Islet precursor cell (in vitro differentiated cells): ENCODE results near the gene SNTG2.
A peak's percentile ranks its signal among the peaks of the same experiment; 100 is the strongest.
"Not testable (repeated sequence)": the region's sequence is repeated elsewhere in the genome, so short reads cannot be mapped to it uniquely, and the experiment has no call there.

Experiments used
- DNase-seq: peaks from one replicate; pipeline ENCODE4 v3.0.0-alpha.2; 2018

SNTG2 gene

DNA sequence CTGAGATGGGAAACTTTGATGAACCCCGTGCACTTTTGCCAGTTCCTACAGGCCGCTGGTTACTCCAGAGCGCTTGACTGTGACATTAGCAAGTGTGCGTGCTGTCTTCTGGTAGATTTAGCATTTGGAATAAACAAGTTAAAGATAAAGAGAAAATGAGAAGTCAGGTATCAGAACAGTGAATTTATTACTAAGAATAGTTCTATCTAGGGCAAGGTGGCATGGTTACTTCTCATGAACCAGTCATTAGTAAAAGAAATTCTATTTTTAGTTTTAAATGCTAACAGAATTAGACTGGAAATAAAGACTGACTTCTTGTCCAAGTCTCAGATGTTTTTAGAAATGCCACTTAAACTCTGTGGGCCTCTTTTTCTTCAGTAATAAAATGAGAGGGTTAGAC, 258.6 kb downstream of the SNTG2 start:
- DNase-seq: no peak

DNA sequence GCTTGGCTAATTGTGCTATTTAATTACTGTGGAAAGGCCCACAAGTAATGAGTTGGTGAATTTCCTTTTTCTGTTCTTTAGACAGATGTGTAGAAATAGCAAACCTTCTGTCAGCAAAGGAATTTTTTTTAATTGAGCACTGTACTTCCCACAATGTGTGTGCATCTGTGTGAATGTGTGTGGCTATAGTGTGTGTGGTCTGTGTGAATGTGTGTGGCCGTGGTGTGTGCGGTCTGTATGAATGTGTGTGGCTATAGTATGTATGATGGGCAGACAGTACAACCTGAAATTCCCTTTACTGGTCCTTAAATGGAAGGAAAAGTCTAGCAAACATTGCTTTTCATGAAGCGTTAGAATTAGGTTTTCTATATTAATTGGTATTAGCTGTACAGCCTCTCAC, 259.1 kb downstream of the SNTG2 start:
- no peak for DNase-seq

DNA sequence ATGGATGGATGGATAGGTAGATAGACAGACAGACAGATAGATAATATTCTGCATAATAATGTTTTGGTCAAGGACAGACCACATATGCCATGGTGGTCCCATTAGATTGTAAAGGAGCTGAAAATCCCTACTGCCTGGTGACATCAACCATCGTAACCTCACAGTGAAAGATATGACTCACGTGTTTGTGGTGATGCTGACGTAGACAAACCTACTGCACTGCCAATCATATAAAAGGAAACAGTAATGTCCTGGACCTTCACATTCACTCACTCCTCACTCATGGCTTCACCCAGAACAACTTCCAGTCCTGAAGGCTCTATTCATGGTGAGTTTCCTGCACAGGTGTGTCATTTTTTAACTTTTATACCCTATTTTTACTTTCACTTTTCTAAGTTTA, 259.7 kb downstream of the SNTG2 start:
- DNase-seq: no peak

DNA sequence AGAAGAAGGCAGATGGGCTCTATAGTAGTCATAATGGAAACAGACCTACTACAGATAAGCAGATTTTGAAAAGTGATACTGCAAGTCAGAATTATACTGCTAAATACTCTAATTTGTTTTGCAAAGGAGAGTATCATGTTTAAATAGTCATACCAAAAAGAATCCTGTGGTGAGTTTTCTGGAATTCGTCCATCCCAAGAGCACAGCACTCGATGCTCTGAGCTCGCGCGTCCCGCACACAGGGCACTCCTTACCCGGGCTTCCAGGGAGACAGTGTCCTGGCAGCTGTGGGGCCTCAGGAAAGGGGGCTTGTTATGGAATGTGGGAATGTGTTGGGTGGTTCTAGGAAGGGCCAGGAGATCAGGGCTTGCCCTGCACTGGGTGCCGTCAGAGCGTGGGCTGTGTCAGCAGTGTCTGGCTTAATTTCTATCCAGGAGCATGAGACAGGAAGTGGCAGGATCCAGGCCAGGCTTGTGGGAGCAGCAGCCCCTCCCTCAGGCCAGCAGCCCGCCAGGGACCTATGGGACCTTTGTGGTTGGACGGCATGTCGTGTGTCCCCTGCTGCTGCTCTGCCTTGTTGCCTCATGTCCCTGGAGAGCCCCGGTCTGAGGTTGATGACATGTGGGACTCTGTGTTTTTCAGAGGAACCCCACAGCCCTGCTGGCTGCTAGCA, 269.4 kb downstream of the SNTG2 start:
- DNase-seq: no peak

DNA sequence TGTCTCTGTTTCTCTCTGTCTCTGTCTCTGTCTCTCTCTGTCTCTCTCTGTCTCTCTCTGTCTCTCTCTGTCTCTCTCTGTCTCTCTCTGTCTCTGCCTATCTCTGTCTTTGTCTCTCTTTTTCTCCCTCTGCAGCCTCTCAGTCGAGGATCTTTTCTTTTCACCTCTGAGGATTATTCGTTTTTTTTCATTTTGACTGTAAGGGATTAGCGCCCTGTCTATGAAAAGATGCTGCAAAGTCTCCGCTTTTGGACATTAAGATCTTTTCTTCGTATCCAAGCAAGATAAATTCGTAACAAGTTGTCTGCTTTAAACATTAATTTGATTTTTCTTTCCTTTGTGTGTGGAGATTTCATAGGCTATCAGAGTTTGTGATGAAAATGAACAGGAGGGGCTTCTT, 271.4 kb downstream of the SNTG2 start:
- DNase-seq: no peak

DNA sequence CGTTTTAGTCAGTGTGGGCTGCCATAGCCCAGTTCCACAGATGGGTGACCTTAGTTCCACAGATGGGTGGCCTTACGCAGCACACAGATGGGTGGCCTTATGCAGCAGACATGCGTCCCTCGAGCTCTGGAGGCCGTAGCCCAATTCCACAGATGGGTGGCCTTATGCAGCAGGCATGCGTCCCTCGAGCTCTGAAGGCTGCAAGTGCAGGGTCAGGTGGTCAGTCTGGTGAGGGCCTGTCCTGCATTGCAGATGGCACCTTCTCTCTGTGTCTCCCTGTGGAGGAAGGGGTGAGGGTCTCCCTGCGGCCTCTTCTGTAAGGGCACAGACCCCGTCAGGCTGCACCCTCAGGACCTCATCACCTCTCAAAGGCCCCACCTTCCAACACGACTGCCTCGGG, 273.1 kb downstream of the SNTG2 start:
- no peak for DNase-seq

DNA sequence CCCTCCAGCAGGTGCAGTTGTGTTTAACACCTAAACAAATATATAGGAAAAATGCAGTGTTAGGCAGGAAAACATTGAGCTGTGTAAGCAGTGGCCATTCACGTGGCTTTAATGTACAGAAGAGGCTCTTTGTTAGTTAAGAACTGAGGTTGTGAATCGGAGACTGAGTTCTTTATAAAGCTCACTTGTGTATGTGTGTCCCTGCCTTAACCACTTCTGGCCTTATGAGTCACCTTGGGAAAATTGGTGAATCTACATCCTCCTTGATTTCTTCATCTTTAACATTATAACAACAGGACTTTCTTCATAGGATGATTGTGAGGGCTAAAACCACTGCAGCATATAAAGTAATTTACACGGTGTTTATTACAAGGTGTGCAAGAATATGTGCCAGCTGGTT, 274.3 kb downstream of the SNTG2 start:
- no peak for DNase-seq

DNA sequence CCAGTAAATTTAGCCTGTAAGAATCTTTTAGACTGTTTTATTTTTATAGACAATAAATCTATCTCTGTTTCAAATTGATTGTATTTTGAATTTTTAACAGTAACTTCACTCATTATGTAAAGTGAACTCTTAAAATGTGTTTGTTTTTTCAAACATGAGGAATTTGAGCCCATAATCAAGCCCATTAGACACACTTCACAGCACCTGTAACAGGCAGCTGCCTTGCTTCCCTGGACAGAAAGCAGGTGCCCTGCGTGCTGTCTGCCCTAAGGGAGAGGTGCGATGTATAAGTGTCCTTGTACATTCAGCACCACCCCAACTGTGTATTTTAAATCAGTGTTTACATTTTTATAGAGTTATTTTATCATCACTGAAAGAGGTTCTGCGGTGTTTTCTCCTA, 276.1 kb downstream of the SNTG2 start:
- DNase-seq: no peak

DNA sequence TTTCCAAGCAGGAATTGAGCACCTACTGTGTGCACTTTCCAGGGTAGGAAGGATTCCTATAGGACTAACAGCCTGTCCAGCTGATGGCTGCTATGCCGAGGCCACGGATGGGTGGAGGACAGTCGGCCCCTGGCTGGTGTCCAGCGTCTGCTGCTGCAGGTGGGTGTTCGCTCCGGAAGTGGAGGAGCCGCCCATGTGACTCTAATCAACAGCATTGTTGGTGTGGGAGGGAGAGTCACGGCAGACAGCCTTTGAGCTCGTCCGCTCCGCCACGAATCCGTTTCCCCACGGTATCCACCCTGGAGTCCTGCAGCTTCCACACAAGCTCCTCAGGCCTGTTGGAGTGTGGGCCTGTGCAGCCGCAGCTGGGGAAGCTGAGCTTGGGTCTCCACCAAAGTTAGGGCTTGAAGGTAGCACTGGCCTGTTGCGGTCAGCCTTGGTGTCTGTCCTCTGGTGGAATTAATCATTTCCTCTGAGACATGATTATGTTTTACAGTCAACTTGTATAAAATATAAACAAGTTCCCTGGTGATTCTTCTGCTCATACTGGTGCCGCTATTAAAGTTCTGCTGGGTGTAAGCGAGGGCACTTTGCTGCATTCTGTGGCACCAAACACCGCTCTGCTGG, 276.7 kb downstream of the SNTG2 start:
- DNase-seq: no peak

DNA sequence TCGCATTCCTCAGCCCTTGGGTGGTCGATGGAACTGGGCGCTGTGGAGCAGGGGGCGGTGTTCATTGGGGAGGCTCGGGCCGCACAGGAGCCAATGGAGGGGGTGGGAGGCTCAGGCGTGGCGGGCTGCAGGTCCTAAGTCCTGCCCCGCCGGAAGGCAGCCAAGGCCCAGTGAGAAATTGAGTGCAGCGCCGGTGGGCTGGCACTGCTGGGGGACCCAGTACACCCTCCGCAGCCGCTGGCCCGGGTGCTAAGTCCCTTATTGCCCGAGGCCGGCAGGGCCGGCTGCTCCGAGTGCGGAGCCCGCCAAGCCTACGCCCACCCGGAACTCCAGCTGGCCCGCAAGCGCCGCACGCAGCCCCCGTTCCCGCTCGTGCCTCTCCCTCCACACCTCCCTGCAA, 278.9 kb downstream of the SNTG2 start:
- DNase-seq: not testable (repeated sequence)

DNA sequence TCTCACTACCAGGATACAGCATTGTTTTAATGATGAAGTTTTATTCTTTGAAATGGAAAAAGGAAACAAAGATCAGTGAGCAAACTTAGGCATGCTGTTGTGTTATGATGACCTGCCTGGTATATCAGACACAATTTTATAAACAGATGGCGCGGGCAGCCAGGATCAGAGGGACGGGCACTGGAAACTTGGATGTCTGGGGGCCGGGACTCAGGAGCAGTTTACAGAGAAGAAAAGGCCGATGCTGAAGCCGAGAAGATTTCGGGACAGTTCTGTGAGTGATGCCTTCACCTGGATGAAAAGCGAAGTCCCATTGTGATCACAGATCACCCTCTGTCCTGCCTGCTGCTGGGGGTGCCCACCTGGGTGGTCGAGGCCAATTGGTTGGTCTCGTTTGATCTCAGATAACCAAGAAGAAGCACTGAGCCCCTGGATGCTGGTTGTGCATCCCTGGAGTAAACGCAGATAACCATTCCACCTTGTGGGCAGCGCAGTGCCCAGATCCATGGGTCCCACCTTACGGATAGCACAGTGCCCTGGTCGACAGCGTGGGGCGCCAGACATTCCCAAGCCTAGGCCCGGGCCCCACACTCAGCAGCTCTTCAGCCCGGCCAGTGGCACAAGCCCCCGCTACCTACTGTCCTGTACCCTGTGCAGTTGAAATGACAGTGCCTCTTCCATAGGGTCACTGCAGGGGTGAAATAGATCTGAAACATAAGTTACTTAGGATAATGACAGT, 279.7 kb downstream of the SNTG2 start:
- no peak for DNase-seq

DNA sequence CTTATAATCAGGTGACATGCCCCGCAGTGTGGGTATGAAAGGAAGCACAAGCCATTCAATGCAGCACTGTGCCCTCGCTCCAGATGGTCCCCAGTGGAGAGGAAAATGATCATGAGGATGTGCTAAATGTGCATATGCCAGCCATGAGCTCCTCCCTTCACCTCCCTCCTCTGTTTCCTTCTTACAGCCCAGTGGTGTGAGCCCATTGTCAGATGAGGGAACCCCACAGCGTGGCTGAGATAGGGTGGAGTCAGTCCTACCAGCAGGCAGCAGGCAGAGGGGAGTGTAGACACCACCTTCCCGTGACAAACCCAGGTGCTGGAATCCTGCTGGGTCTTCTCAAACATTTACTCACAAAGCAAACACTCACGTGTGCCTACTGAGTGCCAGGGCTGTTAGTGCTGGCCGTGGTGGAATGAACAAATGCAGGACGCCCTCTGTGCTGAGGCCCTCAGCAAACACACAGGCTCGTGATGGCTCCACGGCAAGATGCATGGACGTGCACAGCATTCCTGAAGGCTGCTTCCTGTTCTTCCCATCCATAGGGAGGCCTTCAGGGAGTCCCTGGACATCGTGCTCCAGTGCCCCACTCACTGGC, 280.9 kb downstream of the SNTG2 start:
- no peak for DNase-seq

DNA sequence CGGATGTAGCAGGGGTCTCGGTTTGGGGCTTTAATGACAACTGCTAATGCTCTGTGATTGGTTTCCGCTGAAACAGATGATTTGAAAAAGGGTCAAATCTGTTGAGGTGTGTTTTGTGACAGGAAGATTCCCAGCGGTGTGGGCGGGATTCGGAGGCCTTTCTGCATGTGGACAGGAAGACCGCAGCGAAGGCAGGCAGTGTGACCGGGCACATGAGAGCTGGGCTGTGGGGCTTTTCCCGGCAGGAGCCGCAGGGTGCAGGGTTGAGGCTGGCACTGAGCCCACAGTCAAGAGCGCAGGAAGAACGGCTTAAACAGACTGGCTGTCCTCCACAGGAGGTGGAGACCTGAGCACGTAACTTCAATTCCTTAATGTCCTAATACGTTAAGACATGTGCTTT, 282.6 kb downstream of the SNTG2 start:
- no peak for DNase-seq

DNA sequence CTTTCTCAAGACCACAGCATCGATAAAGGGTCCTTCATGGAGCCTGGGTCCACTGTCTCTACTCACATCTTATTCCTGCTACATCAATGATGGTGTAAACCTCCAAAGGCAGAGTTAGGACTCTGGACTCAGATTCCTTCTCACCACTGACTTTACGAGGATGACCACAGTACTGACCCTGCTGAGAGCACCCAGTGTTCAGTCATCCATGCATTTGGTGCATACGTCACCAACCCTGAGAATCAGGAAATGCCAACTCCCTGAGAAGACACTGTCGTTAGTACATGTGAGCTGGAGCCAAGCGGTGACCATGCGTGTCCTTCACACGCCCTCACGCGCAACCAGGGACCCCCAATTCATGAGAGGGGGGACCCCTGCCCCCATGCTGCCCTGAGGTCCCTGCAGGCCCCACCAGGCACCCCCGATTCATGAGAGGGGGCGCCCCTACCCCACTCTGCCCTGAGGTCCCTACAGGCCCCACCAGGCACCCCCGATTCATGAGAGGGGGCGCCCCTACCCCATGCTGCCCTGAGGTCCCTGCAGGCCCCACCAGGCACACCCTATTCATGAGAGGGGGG, 284.2 kb downstream of the SNTG2 start:
- no peak for DNase-seq

DNA sequence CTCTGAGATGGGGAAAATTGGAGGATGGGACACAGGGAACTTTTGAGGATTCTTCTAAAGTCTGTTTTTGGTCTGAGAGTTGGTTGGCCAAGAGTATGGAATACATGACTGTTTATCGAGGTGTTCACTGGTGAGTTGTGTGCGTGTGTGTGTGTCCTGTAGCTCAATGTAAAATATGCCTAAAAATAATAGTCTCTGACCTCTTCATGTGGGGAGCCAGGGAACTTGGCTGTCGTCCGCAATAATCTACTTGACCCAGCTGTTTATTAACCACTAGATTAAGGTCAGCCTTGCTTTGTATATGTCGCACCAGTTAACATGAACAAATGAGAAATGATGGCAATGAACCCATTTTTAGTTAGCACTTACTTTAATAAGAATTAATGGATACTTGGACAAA, 285.2 kb downstream of the SNTG2 start:
- no peak for DNase-seq

DNA sequence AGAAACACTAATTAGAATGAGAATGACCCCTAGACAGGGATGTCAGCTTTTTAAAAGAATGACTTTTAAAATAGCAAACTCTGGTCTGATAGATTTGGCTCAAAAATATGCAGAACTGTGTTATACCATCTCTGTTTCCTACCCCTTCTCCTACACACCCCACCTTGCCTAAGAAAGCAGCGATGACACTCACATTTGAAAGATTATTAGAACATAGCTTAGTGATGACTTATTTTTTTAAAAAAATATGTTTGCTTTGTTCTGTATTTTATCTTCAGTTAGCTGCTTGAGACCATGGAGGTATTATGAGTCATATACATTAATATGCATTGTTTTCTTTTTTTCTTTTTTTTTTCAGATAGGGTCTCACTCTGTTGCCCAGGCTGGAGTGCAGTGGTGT, 286.0 kb downstream of the SNTG2 start:
- DNase-seq: no peak

DNA sequence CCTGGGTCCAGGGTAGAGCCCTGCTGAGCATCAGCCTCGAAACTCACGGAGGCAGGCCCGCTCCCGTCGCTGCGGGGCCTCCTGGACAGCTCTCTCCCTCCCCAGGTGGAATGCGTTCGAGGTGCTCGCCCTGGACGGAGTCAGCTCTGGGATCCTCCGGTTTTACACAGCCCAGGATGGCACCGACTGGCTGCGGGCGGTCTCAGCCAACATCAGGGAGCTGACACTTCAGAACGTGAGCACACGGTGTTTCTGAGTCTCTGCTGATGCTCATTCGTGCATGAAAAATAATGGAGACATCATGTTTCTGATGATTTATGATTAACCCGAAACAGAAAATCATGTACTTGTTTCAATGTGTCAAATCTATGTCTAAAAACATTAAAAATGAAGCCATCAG, 287.1 kb downstream of the SNTG2 start:
- no peak for DNase-seq

DNA sequence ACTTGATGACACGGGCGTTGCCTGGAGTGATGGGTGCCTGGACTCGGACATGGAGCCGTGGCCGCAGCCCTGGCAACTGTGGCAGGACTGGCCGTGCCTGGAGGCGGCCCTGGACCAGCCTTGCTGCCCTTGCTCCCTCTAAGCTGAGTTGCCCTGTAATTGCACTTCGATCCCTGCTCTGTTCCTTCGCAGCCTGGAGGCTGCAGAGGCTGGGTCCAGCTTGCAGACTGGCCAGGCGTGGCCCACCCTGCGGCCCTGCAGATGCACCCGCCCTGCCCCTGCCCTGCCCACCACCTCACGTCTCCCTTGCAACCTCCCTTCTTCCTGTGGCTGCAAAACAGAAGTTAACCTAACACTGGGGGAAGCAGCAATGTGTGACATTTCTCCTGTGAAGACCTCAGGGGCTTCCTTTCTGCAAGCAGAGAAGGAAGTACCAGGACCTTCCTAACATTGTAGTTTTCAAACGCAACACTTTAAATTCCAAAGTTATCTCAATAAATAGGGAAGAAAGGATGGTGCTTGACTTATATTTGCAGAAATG, 288.0 kb downstream of the SNTG2 start:
- no peak for DNase-seq

DNA sequence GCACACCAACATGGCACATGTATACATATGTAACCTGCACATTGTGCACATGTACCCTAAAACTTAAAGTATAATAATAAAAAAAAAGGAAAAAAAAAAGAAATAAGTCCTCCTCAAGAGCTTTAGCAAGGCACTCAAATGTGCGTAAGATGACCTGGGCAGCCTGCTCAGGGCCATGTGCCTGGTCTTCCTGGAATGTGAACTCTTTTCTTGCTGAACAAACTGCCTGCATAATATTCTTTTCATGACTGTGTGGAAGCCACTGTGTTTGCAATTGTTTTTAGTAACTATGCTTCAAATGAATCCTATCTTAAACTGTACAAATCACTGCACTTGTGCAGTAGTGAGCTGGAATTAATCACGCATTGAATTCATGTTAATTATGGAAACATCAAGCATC, 294.5 kb downstream of the SNTG2 start:
- DNase-seq: no peak

DNA sequence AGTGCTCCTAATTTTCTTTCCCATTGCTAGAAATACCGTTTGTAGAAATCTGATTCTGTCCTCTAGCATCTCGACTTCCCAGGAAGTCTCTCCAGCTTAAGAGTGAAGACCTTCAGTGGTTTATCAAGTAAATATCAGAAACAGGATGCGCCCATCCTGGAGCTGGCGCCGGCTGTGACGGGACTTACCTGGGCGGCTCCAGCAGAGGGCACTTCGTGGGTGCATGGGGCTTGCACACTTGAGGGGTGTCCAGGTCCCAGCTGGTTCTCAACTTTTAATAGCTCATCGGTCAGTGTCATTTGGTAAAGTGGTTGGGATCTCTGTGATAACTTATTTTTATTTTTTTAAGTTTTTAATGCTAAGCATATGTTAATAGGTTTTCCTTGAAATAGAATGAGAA, 295.6 kb downstream of the SNTG2 start:
- DNase-seq: no peak

DNA sequence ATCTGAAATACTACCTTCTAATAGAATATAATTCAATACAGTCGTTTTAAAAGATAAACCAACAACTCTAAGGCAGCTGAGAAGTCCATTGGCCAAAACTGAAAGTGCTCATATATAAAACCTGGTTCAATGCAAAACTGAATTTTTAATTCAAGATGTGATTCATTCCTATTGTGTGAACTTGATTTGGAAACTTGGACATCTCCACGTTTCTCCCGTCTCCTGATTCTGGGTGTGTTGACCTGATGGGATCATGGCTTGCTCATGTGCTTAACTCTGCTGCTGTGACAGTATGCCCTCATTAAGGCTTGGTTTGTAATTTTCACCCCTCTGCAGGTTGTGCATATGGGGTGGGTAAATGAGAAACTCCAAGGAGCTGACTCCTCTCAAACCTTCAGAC, 296.3 kb downstream of the SNTG2 start:
- no peak for DNase-seq

DNA sequence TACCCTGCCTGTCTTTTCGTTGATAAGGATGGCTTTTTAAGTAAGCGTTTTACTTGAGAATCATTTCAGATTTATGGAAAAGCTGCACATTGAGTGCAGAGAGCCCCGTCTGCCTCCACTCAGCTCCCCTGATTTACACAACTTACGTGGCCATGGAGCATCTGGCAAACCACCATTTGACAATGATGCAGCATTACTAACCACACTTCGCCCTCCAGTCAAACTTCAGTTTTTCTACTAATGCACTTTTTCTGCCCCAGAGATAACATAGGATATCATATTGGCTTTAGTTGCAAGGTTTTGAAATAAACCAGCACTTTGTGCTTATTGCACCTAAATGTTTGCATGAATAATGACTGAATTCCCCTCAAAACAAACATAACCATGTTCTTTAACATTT, 297.5 kb downstream of the SNTG2 start:
- peak; percentile 26 for DNase-seq

DNA sequence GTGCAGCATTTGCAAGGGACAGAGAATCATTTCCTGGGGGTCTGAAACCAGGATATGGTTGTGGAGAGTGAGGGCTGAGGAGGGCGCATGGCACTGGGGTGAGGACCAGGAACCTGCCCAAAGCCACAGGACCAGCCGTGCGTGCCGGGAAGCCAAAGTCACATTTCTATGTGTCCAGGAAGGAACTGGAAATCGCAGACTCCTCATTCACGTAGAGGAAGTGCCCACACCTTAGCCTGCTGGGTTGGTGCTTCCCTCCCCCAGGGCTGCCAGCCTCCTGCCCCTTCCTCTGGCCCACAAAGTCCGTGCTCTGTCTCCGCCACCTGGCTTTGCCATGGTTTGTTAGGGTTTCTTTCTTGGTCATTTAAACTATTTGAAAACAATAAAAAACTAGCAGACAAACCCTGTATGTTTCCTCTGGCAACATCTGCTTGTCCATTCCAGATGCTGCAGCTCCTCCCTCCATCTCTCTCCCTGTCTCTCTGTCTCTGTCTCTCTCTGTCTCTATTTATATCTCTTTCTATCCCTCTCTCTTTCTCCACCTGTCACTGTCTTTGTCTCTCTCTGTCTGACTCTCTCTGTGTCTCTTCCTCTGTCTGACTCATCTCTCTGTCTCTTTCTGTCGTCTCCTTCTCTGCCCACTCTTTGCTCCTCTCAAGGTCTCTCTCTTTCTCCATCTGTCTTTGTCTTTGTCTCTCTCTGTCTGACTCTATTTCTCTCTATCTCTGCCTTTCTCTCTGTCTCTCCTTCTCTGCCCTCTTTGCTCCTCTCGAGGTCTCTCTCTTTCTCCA, 299.4 kb downstream of the SNTG2 start:
- DNase-seq: peak; percentile 39
